NCI-H2107 treated with DMSO at 0.1 percent for 48 hours (cell line): ENCODE results near the gene GRPEL2.

ENCODE experiments used
- DNase-seq: peaks from one replicate; lab custom pipeline; 2025; ENCODE audit not compliant: unreplicated experiment; lab: John Stamatoyannopoulos, UW

Gene GRPEL2

DNA sequence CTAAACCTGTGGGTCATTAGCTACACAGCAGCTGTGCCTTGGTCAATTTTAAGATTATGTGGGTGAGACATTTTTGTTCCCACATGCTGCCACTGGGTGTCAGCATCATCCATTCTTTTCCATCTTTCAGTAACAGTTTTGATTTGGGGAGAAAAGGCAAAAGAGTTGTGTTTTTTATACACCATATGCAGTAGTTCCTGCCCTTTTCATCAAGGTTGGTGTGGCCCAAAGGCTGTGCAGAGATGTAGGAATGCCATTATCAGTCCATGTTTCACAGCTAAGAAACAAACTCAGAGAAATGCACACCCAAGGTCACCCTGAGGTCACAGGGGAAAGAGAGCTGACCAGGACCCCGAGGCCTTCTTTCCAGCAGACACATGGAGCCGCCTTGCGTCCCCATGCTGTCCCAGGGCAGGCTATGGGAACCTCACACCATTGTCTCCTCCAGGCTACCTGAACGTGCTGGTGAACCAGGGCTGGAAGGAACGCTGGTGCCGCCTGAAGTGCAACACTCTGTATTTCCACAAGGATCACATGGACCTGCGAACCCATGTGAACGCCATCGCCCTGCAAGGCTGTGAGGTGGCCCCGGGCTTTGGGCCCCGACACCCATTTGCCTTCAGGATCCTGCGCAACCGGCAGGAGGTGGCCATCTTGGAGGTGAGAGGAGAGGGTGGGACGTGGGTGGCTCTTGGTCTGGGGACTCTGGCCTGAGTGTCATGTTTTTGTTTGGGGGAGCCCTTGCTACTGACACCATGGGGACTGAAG is 27.8 kb upstream of the GRPEL2 start:
- DNase-seq: peak; percentile 13

DNA sequence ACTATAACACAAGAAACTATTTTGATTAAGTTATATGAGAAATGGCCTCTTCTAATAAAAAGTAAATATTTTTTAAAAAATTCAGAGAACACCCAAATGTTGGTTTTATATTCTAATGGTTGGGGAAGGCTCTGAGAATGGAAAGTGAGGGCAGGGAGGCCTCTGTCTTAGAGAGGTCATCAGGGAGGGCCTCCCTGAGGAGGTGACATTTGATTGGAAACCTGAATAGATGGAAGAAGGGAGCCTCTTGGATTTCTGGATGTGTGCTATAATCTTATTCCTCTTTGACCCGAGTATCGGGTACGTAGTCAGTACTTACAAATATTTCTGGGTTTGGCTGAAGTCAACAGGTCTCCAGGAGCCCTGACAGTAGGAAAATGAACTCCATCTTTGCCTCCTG is 26.1 kb upstream of the GRPEL2 start:
- DNase-seq: no peak

DNA sequence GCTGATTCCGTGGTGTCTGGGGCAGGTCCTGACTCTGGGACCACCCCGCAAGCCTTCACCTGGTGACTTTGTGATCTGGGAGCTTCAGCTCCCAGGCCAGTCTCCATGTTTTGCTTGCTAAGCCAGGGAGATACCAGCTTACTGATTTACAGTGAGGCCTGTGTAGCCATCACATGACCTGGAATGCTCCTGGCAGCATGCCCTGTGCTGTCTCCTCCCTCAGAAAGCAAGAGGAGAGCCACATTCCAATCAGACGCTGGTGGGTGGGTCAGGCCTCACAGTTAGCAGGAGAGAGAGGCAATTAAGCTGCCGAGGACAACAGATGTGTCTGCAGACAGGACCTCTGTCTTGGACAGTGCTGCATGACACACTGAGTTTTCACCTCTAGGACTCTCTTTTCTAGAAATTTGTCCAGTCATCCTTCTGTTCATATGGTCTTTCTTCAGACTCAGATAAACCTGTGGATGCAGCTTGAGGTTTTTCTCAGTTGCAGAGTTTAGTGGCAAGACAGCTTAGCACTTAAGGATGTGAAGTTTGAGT is 24.4 kb upstream of the GRPEL2 start:
- peak; percentile 77 for DNase-seq

DNA sequence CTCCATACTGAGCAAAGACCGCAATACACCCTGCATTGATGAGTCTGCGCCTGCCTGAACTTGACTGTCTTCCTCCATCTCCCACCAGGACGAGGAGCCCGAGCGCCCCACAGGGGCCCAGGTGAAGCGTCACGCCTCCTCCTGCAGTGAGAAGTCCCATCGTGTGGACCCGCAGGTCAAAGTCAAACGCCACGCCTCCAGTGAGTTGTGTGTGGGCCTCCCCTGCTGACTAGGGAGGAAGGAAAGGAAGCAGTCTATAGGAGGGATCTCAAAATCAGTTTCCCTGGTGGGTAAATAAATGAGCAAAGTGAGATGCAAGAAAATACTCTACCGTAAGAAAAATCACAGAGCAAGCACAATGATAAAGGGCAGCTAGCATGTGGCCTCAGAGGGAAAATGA is 22.8 kb upstream of the GRPEL2 start:
- no peak for DNase-seq

DNA sequence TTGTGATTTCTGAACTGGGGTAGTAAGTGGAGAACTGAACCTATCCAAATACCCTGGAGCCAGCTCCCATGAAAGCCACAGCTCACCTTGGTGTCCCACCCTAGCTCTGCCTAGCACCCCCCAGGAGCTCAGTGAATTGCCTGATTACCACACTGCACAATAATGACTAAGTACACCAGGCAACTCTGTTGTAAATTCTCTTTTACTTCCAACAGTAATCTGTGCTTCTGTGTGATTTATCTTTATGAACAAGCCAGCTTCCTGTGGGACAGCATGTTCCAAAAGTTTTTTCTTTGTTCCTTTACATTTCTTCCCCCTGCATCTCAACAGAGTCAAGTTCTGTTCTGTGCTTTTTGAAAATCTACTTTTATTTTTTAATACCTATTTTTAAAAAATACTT is 22.1 kb upstream of the GRPEL2 start:
- no peak for DNase-seq

DNA sequence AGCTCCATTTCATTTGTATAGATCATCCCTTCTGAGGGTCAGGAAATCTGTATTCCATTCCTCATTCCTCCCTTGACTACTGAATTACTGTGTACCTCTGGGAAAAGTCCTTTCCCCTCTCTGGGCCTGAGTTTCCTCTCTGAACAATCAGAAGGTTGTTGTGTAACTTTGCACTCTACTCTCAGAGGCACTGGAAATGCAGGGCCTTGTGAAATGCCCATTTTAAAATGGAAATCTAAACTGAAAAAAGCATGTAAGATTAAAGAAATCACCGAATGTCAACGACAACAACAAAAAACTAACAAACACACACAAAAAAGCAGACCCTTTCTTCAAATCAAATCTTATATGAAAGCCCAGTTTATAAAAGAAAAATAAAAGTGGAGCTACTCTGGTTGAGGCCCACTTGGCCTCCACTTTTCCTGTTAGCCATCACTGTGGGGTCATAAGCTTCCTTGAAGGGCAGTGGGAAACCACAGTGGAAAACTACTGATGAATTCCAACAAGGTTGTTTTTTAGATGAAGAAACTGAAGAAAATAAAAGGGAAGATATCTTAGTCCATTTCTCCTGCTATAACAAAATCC is 21.6 kb upstream of the GRPEL2 start:
- no peak for DNase-seq

DNA sequence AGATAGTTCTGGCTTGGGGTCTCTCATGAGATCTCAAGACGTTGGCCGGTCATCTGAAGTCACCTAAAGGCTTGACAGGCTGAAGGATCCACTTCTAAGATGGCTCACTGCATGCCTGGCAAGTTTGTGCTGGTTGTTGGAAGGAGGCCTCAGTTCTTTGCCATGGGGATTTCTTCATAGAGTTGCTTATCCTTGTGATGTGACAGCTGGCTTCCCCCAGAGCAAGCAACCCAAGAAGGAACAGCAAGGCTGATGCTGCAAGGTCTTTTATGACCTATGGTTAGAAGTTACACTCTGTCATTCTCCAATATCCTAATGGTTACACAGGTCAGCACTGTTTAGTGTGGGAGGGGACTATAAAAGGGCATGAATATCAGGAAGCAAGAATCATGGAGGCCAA is 20.7 kb upstream of the GRPEL2 start:
- no peak for DNase-seq

DNA sequence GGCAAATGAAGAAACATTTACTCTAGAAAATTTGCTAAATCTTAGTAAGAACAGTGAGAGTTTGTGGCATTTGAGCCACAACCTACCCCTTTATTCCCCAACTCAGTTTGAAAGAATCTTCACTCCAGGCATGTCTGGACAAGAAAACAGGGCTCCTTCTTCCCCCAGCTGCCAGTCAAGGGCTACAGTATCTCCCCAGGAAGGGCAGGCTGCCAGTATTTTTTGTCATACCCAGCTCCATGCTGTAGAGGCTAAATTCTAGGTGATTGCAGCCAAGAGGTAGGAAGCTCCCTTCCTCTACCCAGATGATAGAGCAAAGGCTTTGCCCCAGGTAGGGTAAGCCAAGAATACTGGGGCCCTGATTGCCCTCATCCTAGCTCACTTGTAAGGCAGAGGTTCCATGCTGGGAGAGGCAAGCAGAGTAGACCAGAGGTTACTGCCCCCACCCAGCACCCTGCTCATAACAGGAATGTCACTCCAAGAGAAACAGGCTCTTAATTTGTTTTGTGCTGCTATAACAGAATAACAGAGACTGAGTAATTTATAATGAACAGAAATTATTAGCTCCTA is 20.0 kb upstream of the GRPEL2 start:
- peak; percentile 38 for DNase-seq

DNA sequence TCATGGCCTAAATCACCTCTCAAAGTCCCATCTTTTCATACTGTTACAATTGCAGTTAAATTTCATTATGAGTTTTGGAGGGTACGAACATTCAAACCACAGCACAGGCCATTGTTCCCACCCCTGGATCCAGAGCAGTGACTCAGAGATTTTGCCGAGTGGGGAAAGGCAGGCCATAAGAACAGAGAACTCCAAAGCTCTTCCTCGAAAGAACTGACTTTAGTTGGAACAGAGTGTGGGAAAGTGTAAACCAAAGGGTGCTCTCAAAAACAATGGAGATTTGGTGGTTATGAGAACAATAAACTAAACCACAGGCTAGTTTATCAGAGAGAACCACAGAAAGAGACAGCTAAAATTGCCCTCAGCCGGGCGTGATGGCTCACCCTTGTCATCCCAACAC is 19.4 kb upstream of the GRPEL2 start:
- DNase-seq: peak; percentile 24

DNA sequence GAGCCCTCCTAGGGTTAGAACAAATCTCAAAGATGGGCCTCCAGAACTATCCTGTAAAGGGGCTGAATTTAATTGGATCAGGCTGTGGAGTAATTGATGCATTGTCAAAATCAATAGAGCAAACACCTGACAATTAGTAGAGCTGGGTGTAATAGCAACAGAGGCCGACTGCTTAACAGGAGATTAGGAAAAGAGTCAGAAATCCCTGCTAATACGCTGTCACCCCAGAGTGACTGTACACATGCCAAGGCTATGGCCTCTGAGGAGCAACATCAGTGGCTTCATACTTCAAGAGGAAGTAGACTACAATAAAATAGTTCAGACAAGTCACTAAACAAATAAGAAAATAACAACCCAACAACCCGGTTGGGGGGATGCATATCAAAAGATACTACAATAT is 18.7 kb upstream of the GRPEL2 start:
- DNase-seq: no peak

DNA sequence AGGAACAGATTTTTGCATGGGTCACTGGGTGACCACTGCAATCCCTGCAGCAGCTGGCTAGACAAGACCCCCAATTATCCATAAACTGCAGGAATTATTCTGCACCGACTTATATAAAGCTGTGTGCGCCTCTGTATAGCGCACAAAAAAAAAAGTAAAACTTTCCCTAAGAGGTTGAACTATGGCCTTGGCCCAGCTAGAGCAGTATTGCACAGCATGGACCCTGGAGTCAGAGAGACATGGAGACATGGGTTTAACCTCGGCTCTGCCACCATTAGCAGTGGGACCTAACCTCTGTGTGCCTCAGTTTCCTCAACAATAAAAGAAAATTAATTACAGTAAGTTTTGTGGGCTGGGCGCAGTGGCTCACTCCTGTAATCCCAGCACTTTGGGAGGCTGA is 17.1 kb upstream of the GRPEL2 start:
- no peak for DNase-seq

DNA sequence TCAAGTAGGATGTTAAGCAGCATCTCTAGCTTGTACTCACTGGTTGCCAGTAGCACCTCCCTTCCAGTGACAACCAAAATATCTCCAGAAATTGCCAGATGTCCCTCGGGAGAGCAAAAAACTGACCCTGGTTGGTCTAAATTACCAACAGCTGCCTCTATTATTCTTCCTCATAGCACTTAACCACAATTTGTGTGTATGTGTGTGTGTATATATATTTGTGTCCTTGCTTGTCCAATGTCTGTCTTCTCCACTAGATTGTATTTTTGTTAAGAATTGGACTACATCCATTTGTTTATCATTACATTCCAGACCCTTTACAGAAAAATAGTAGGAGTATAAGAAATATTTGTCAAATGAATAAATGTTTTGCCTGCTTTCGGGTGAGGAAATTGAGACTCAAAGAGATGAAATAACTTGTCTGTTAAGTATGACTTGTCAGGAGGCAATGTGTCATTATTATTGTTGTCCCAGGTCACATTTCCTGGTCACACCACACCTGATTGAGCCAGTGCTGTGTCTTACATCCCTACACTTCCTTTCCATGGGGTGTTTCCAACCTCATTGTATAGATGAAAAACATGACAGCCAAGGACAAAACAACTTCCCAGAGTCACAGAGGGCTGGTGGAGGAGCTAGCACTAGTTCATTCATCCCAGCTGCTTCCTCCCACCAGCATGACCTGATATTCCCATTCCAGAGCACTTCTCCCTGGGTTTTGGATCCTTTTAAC is 11.4 kb upstream of the GRPEL2 start:
- no peak for DNase-seq

DNA sequence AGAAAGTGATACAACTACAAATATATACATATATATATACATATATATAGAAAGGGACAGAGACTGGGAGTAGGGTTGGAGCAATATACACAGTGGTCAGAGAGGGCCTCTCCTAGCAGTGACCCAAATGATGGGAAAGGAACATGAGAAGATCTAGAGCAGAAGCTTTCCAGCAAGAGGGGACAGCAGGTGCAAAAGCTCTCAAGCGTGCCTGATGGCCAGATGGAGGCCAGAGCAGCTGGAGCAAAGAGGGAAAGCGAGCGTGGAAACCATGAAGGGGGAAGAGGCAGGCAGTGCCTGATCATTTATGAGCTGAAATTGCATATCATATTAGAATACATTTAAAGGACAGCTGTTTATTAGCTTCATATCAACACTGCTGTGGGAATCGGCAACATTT is 7.6 kb upstream of the GRPEL2 start:
- DNase-seq: peak; percentile 54

DNA sequence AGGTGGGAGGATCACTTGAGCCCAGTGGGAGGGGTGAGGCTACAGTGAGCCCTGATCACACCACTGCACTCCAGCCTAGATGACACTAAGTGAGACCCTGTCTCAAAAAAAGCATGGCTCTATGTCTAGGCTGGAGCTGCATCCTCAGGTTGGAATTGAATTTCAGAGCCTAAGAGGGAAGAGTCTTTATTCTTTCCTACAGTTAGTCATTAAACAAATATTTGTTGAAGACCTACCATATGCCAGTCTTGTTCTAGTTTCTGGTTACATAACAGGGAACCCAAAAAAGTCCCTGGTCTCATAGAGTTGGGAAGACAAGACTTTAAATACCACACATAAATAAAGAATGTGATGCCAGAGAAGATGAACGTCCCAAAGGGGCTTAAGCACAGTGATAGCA is 6.9 kb upstream of the GRPEL2 start:
- DNase-seq: no peak

DNA sequence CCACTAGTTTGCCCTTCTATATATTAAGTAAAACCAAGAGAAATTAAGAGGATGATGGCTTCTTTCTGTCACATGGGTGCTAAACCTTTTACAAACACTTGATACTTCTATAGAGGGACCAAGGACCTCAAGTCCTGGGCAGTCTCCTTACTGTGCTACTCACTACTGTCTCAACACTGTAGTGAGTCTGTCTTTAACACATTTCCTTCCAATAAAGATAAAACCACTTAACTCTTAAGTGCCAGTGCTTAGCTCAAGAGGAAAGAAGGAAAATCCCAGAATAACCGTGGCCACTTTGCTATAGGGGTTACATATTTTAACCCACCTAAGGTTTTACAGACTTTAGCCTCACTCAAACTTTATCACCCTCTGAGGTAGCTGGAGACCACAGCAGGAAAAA is 4.4 kb upstream of the GRPEL2 start:
- DNase-seq: no peak

DNA sequence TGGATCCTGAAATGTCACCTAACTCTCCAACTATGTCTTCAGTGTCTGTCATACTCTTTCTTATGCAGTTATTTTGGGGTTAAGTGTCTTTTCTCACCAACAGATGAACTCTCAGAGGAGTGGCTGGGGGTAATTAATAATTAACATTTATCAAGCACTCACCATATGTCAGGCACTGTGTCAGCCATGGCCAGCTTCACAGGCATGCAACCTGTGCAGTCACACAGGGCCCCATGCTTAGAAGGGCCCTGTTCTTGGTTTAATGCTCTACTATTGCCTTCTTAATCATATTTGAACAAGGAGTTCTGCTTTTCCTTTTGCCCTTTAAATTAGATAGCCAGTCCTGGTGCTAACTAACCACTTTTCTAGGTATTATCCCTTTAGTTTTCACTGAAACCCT is 3.4 kb upstream of the GRPEL2 start:
- DNase-seq: no peak

DNA sequence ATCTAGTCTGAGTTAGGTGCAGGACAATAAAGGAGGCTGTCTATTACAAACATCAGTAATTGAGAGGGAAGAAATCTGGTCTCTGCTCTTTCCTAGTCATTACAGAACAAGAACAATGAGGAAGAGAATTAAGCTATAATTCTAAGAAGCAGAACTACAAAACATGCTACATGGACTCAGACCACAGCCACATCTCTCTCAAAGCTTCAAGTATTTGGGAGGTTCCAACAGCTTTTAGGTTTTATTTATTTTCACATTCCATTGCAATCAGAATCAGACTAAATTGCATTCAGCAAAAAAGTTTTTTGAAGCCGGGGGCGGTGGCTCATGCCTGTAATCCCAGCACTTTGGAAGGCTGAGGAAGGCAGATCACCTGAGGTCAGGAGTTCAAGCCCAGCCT is 1.1 kb upstream of the GRPEL2 start:
- no peak for DNase-seq

DNA sequence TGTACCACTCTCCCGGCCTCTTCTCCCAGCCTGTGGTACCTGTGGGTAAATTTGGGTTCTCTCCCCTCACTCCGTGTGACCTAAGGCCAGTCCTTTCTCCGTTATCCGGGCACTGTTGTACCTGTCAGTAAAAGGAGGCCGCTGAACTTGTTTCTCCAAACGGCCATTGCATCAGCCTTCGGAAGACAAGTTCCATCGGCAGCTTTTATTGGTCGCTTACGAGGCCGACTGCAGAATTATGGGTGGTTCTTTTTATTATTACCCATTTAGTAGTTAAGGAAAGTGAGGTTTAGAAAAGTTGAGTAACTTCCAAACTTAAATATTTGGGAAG is 558 bp downstream of the GRPEL2 start:
- no peak for DNase-seq

DNA sequence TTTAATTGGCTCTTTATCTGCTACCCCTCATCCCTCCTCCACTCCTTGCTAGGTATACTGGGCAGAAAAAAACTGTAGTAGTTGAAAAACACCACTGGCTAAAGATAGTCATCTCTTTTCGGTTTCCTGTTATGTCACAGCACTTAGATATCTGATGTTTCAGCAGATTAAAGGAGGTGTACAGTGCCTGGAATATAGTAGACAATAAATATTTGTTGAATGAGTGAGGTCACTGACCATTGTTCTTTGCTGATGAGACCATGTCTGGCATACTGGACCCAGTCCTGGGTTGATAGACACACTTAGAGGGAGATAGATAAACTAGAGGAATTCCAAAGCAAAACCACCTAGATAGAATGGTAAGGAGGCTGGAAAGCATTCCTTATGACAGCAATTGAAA is 3.2 kb downstream of the GRPEL2 start:
- DNase-seq: no peak

DNA sequence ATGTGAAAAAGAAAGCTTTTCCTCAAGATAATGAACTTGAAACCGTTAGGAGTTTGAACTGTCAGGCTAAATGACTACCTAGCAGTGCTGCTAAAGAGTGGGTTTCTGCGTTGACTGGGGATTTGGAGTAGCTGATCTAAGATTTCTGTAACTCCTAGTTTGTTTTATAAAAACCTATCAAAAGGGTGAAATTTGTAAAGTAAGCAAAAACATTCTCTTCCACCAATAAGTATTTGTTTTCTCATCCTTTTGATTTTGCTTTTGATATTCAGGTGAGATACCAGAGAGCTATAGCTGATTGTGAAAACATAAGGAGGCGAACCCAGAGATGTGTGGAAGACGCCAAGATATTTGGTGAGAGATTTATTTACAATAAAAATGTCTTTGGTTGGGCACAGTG is 4.1 kb downstream of the GRPEL2 start:
- DNase-seq: no peak

DNA sequence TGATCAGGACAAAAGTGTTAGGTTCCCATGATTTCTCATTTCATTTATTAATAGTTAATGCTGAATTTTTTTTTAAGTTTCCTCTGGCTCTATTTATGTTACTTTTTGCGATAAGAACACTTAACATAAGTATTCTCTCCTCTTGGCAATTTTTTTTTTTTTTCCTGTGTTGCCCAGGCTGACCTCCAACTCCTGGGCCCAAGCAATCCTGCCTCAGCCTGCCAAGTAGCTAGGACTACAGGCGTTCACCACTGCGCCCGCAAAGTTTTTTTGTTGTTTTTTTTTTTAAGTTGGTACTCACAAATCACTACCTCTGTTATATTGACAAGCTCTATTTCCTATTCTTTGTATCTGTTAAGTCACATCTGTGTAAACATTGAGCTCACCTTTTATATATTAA is 6.9 kb downstream of the GRPEL2 start:
- no peak for DNase-seq

DNA sequence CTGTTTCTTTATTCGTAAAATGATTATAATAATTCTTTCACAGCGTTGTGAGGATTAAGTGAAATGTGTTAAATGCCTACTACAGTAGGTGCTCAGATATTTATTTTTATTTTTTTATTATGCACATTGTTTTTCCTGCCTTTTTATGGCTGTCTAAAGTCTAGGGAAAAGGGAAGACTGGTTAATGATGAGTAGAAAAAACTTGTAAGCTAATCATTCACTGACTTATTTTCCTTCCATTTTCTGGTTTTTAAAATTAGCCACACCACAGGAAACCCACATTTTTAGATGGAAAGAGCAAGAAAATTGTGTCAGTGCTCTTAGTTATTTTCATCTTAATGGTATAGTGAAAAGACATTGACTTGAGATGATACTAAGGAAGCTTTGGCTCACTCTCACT is 8.6 kb downstream of the GRPEL2 start:
- DNase-seq: no peak
